Muscle of back (tissue), 11 donors: ENCODE results near the gene ZMIZ1. TPM values are rescaled to one million over a fixed set of nuclear protein-coding genes. Genes with fewer than 3 reads are reported as not detected.

Experiments
- DNase-seq, 3 donors: peaks; one replicate each; pipeline versions ENCODE4 v3.0.0 to v3.0.0-alpha.2; 2013
- polyA plus RNA-seq, 10 donors: library from polyadenylated mRNA; unstranded; fragments of 120-200 nt; gene quantifications; one replicate each; pipeline ENCODE4 v1.2.1, GENCODE V29; 2013; ENCODE audit not compliant: insufficient read length in 10 of 10

ZMIZ1 gene
- polyA plus RNA-seq, 10 donors, result 27.1 to 52.0 (median 35.3) TPM

GRCh38 chr10:79065853-79066252 lies 2.9 kb upstream of the ZMIZ1 start:
- DNase-seq, result no peak

GRCh38 chr10:79066411-79067240 lies 2.1 kb upstream of the ZMIZ1 start:
- peak in 2 of 3 donors; percentile 29 to 49 for DNase-seq

DNA sequence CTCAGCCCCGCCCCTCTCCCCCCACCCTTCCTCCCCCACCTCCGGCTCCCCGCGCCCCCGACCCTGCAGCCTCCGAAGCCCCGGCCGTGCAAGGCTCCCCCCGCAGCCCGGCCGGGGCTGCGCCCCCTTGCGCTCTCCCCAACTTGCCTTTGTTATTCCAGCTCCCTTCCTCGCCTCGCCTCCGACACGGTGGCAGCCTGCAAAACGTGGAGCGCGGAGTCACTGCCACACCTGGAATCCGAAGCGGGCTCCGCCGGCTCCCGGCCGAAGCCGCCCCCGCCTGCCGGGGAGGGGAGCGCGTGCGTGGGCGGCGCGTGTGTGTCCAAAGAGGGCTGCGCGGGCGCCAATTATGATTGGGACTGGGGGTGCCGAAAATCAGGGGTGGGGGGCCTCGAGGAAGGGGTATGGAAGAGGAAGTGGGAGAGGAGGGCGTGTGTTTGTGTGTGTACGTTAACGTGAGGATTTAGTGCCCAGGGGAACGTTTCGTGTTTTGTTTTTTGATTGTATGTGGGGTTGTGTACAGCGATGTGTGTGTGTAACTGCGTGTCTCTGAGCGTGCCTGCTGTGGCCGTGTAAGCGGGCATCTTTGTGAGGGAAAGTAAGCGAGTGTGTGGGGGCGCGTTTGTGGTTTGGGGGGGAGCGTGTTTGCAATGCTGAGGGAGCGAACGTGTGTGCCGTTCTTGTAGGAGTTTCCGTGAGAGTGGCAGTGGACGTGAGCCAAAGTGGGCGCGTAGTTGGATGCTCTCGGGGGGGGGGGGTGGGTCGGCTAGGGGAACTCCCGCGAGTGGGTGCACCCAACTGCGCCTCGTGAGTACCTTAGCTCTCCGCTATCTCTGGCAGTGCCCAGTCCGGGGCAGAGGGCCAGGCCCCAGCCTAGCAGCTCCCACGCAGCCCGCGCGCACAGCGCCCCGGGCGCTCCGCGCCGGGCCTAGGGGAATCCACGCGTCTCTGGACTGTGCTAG lies 1.2 kb upstream of the ZMIZ1 start:
- DNase-seq, result peak; percentile 94 to 99 (median 96)

GRCh38 chr10:79068203-79068561 lies 584 bp upstream of the ZMIZ1 start:
- peak in 2 of 3 donors; percentile 23 to 79 for DNase-seq

DNA sequence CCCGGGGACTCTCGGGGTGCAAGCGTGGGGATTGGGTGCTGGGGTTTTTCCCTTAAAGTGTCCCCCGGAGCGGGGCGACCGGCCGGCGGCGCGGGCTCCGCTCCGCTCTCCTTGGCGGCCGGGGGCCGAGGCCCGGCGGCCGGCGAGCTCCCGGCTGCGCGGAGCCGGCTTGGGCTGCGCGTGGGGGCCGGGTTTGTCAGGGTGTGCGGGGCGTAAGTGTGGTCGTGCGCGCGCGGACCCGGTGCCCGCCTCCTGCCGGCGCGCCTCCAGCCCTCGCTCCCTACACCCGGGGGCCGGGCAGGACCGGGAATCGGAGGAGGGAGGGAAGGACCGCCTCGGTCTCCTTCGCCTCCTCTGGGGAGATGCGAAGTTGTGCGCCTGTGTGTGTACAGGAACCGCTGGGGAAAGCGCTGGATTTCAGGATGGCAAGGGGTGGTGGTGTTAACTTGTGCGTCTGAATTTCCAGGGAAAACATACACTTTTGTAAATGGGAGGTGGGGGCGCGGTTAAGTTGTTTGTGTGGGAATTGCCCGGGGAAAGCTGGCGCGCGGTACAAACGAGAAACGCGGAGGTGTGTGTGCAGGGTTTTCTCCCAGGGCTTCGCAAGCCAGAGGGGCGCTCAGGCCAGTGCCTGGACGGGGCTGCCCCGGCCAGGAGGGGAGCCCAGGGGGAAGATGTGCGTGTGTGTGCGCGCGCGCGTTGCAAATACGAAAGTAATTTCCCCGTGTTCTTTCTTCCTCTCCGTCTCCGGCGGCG lies 737 bp downstream of the ZMIZ1 start:
- peak; percentile 30 to 82 (median 47) for DNase-seq

DNA sequence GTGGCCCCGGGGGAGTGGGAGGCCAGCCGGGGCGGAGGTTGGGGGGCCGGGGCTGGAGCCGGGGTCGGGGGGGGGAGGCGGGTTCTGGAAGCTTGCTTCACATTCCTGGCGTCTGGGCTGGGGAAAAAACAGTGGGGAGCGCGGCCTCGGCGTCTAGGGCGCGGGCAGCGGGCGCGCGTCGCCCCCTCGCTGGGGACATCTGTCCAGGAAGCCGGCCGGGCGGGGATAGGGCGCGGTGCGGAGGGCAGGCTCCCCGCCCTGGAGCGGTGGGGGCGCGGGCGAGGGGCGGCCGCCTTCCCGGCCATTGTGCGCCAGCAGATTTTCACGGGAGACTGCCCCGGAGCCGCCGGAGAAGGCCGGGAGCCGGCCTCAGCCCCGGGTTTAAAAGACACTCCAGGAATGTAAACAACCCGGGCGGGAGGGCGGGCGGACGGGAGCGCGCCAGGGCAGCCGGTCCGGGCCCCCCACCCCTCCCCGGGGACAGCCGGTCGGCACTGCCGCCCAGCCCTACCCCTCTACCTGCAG lies 1.4 kb downstream of the ZMIZ1 start:
- peak; percentile 36 to 72 (median 46) for DNase-seq

- DNase-seq, result peak; percentile 59 to 90 (median 71)
These were observed 2.0 kb downstream of the ZMIZ1 start for GRCh38 chr10:79070606-79071395.

DNA sequence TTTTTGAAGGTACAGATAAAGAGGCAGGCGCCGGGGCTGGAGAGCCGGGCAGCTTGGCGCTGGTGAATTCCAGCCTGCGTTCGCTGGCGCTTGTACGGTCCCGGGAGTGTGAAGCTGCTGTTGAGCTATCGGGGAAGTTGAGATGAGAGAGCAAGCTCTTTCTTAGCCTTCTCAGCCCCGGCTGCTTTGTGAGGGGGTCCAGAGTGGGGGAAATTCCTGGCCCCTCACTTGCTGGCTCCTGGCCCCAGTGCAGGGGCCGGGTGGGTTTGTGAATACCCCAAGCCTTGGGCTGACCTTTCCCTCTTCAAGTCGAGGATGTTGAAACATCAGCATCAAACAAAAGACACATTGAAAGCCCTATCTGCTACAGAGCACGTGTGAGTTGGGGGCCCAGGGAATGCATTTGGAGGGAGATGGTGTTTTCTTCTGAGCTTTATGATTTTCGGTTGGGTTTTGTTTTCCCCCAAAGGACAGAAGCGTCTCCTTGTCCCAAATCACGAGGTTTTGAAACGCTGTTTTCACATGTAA lies 2.7 kb downstream of the ZMIZ1 start:
- DNase-seq, result no peak

DNA sequence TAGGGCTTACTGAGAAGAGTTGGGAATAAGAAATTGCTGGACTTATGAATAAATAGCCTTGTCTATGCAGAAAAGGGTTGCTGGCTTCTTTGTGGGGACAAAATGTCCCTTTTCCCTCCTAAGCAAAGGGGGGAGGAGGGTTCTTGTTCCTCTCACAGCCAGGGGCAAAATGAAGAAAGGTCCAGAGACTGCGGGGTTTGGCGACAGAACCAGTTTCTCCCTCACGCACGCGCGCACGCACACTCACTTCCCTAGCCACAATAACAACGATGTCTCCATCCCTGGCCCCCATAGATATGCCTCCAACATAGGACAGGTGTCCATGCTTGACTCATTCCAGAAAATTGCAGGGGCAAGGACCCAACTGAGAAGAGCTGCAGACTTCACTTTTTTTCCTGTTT lies 3.3 kb downstream of the ZMIZ1 start:
- DNase-seq, result no peak

DNA sequence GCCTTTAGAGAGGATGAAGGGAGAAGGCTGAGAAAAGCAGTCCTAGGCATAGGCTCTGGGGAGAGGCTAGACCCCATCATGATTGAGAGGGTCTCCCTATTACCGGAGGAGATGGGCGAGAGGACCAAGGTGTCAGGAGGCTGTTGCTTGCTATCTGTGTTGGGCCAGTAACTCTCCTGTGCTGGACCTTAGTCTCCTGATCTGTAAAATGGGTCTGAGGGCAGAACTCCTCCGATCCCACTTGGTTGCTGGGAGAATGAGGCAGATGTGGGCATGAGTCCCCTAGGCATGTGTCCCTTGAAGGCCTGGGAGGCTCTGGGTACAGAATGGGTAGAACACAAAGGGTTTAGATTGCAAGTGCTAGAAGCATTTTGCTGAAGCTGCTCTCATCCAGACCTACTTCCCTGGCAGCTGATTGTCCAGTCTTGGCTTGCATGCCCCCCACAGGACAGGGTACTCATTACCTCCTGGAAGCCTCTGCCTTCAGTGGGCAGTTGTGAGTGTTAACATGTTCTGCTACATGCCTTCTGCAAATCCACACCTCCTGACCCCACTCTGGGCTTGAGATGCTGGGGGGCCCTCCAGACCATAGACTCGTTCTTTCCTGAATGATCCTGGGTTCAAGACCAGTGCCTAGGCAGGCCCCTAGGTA lies 4.4 kb downstream of the ZMIZ1 start:
- no peak for DNase-seq

DNA sequence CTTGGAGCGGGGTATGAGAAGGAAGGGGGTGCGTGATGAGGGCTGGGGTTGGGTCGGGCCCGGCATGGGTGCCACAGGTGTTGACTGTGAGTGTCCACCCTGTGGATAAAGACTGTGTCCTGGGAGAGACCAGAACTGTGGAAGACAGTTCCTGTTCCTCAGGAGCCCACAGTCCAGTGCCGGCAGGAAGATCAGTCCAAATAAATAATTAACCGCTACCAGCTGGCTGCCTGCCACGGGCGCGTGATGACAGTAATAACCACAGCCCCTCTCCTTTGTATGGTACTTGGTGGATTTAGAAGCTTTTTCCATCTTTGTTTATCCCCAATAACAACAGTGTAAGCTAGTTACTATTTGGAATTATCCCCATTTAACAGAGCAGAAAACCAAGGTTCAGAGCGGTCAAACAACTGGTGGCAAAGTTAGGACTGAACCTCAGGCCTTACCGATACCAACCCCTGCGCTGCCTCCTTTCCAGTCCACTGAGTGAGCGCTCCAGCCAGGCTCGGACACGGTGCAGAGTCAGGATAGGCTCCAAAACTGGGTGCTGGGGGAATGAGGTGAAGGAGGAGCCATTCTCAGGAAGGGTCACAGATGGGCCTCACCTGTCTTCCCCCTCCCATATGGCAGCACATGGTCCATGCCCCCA lies 5.1 kb downstream of the ZMIZ1 start:
- no peak for DNase-seq

- no peak for DNase-seq
These were observed 6.0 kb downstream of the ZMIZ1 start for GRCh38 chr10:79074732-79075131.

GRCh38 chr10:79075418-79075817 lies 6.7 kb downstream of the ZMIZ1 start:
- DNase-seq, result no peak

DNA sequence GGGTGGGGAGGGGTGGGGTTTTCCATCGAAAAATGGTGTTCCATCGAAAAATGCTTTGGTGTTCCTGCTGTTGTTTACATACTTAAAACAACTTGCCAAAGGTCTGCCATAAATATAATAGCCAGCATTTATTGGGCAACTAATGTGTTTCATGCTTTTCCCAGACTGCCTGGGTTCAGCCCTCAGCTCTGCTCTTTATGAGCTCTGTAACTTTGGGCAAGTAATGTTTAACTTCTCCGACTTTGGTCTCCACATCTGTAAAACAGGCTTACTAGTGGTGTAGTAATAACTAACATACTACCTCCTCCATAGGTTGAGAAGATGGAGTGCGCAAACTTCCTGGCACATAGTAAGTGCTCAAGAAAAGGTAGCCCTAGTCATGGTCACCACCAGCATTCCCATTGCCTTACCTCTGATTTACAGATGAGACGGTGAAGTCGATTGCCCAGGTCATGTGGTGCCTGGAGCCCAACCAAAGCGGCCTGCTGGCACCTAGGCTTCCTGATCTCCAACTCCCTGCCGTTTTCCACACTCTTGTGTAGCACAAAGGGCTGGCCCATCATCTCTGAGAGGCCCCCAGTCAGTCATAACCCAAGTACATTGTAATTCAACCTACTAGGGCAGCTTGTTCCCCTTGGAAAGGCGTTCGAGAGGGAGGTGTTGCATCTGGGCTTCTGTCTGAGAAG lies 8.9 kb downstream of the ZMIZ1 start:
- DNase-seq, result no peak

GRCh38 chr10:79078367-79079053 lies 9.7 kb downstream of the ZMIZ1 start:
- DNase-seq, result no peak

- DNase-seq, result no peak
These were observed 10.3 kb downstream of the ZMIZ1 start for GRCh38 chr10:79079054-79079397.

GRCh38 chr10:79079490-79080355 lies 11.0 kb downstream of the ZMIZ1 start:
- DNase-seq, result no peak
